ENCODE data around the gene CDC34. TPM values are rescaled to one million over a fixed set of nuclear protein-coding genes. Genes with fewer than 3 reads are reported as not detected.

CDC34 gene
- total RNA-seq, 1 experiment from 2014 or later = 80.5 TPM

DNA sequence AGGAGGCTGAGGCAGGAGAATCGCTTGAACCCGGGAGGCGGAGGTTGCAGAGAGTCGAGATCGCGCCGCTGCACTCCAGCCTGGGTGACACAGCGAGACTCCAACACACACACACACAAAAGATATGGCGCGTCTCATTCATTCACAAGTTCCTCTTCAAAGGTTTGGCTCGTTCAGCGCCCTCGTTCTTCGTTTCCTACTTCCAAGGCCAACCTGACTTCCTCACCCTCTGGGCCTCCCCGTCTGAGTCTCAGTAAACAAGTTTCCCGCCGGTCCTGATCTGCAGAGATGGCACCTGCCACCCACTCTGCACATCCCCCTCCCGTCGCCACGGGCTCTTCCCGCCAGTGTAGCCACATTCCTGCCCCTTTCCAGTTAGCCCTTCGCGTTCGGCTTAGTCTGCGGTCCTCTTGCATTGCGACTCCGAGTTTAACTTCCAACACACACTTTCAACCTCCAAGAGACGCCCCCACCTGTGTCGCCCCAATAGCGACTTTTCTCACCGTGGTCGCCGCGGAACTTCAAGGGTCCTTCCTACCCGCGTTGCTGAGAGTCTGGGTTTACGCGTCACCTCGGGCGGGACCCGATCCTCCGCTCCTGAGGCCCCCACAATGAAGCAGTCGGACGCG lies 39.5 kb downstream of the CDC34 start:
- Histone ChIP-seq H3K27me3 (ENCODE audit: control insufficient read depth, insufficient read depth, low read length) (no peaks in the 10 kb centered on the region), H3K4me3 (ENCODE audit: low read depth in 2 of 2, low read length in 2 of 2) (peak overlapping the region; percentile 78 to 87), H3K27ac (ENCODE audit: low read length) (peak overlapping the region; percentile 97), H3K4me1 (ENCODE audit: control insufficient read depth, insufficient read depth, low read length) (peaks cover 10% of the 10 kb centered on the region), H3K9me3 (ENCODE audit: control insufficient read depth, insufficient read depth, low read depth, low read length) (no peaks in the 10 kb centered on the region), H3K36me3 (ENCODE audit: control insufficient read depth, insufficient read depth, low read length) (peaks cover 8% of the 10 kb centered on the region; the same call in 1 of the 2 replicates)
- intact Hi-C loops (cut with micrococcal nuclease; ENCODE audit: unreplicated experiment) = no loop called here
- no peak for TF ChIP-seq SIN3A (IDR thresholded peaks at IDR 0.05; ENCODE audit: borderline replicate concordance, insufficient read depth, low read depth, low read length)
- peak; percentile 45; the same call in 1 of the 2 replicates for TF ChIP-seq TCF7L2 (IDR thresholded peaks at IDR 0.05; ENCODE audit: low read depth, low read length)
- TF ChIP-seq POLR2AphosphoS5 (IDR thresholded peaks at IDR 0.05; ENCODE audit: low read depth, low read length) = no peak
- TF ChIP-seq CTCF (IDR thresholded peaks at IDR 0.05) = no peak
- no peak for TF ChIP-seq REST (IDR thresholded peaks at IDR 0.05; ENCODE audit: insufficient read depth in 1 of 2, low read depth in 2 of 2, low read length in 1 of 2)
- POLR2A ChIA-PET = no interaction called here
- ATAC-seq (peak; percentile 47), DNase-seq (ENCODE audit: low read depth, low spot score) (no peak)
- CTCF ChIA-PET = no interaction called here
- BruUV-seq (replicated peaks) = TSS peak; percentile 94
- in situ Hi-C loops (cut with HindIII; ENCODE audit: low pct_unique_long_range_greater_than_20kb, low sequenced_read_pairs) = no loop called here

GRCh38 chr19:571566-571974 lies 40.0 kb downstream of the CDC34 start:
- Histone ChIP-seq H3K27ac (ENCODE audit: low read length) (peak overlapping the region; percentile 97), H3K27me3 (ENCODE audit: control insufficient read depth, insufficient read depth, low read length) (no peaks in the 10 kb centered on the region), H3K4me3 (ENCODE audit: low read depth in 2 of 2, low read length in 2 of 2) (peak overlapping the region; percentile 78 to 87), H3K4me1 (ENCODE audit: control insufficient read depth, insufficient read depth, low read length) (peaks cover 15% of the 10 kb centered on the region), H3K36me3 (ENCODE audit: control insufficient read depth, insufficient read depth, low read length) (peaks cover 8% of the 10 kb centered on the region; the same call in 1 of the 2 replicates), H3K9me3 (ENCODE audit: control insufficient read depth, insufficient read depth, low read depth, low read length) (no peaks in the 10 kb centered on the region)
- peak; percentile 26 for ATAC-seq
- BruUV-seq (replicated peaks) = no TSS peak
- POLR2A ChIA-PET = no interaction called here
- no peak for TF ChIP-seq REST (IDR thresholded peaks at IDR 0.05; ENCODE audit: insufficient read depth in 1 of 2, low read depth in 2 of 2, low read length in 1 of 2)
- TF ChIP-seq TCF7L2 (IDR thresholded peaks at IDR 0.05; ENCODE audit: low read depth, low read length) = no peak
- TF ChIP-seq POLR2AphosphoS5 (IDR thresholded peaks at IDR 0.05; ENCODE audit: low read depth, low read length) = peak; percentile 2; the same call in 1 of the 2 replicates
- no peak for TF ChIP-seq CTCF (IDR thresholded peaks at IDR 0.05)
- TF ChIP-seq SIN3A (IDR thresholded peaks at IDR 0.05; ENCODE audit: borderline replicate concordance, insufficient read depth, low read depth, low read length) = no peak
- intact Hi-C loops (cut with micrococcal nuclease; ENCODE audit: unreplicated experiment) = no loop called here
- CTCF ChIA-PET = interaction anchor here (0.5 kb wide), 1 partner anchor 16 kb away, joined by 4 read pairs; no protein-coding TSS in a partner anchor
- in situ Hi-C loops (cut with HindIII; ENCODE audit: low pct_unique_long_range_greater_than_20kb, low sequenced_read_pairs) = no loop called here
- no peak for DNase-seq (ENCODE audit: low read depth, low spot score)
